CD4-positive, alpha-beta T cell treated with Interferon alpha-2 for 1 hour (primary cell): ENCODE results near the gene ABHD10.
A peak's percentile ranks its signal among the peaks of the same experiment; 100 is the strongest.

Source experiments
- DNase-seq, 2 donors: peaks; one replicate each; pipeline ENCODE4 v3.0.0-alpha.2; 2020 to 2022

Gene ABHD10

GRCh38 chr3:112002096-112002971, 23.5 kb downstream of the ABHD10 start:
- no peak for DNase-seq

GRCh38 chr3:112003321-112004080, 24.7 kb downstream of the ABHD10 start:
- DNase-seq = no peak

- no peak for DNase-seq
Measured at GRCh38 chr3:112004187-112004586, 25.4 kb downstream of the ABHD10 start.

- DNase-seq = no peak
Measured at GRCh38 chr3:112004669-112005068, 25.8 kb downstream of the ABHD10 start.

- no peak for DNase-seq
Measured at GRCh38 chr3:112005091-112005672, 26.4 kb downstream of the ABHD10 start.

GRCh38 chr3:112007633-112008032, 28.8 kb downstream of the ABHD10 start:
- no peak for DNase-seq

- DNase-seq = no peak
Measured at GRCh38 chr3:112009670-112010069, 30.8 kb downstream of the ABHD10 start.

- DNase-seq = no peak
Measured at GRCh38 chr3:112010636-112011035, 31.8 kb downstream of the ABHD10 start.

GRCh38 chr3:112011376-112011940, 32.6 kb downstream of the ABHD10 start:
- DNase-seq = no peak

- DNase-seq = no peak
Measured at GRCh38 chr3:112012205-112012992, 33.6 kb downstream of the ABHD10 start.

GRCh38 chr3:112013058-112013783, 34.4 kb downstream of the ABHD10 start:
- peak; percentile 39 to 65 for DNase-seq

GRCh38 chr3:112013784-112014143, 34.9 kb downstream of the ABHD10 start:
- no peak for DNase-seq

GRCh38 chr3:112017091-112017490, 38.3 kb downstream of the ABHD10 start:
- no peak for DNase-seq

GRCh38 chr3:112018712-112019111, 39.9 kb downstream of the ABHD10 start:
- no peak for DNase-seq

- DNase-seq = no peak
Measured at GRCh38 chr3:112019716-112020115, 40.9 kb downstream of the ABHD10 start.

- DNase-seq = no peak
Measured at GRCh38 chr3:112020674-112021085, 41.9 kb downstream of the ABHD10 start.

- DNase-seq = no peak
Measured at GRCh38 chr3:112027142-112027541, 48.3 kb downstream of the ABHD10 start.

- DNase-seq = no peak
Measured at GRCh38 chr3:112027826-112028225, 49.0 kb downstream of the ABHD10 start.

- DNase-seq = no peak
Measured at GRCh38 chr3:112030901-112031300, 52.1 kb downstream of the ABHD10 start.

GRCh38 chr3:112032098-112032731, 53.4 kb downstream of the ABHD10 start:
- no peak for DNase-seq

GRCh38 chr3:112034436-112034835, 55.6 kb downstream of the ABHD10 start, which contains the start of gene TMPRSS7:
Gene TMPRSS7, plus strand, starts transcription at chr3:112034736. Its CDS starts 110 bp downstream, at chr3:112034846.
- no peak for DNase-seq
